GM12874 (cell line): ENCODE data around the gene MRPS27.

Experiments used
- CTCF ChIP-seq: IDR thresholded peaks from 2 replicates; pipeline ENCODE4 v1.5.1; 2011; ENCODE audit warnings: low read depth, mild to moderate bottlenecking, control low read depth, low read length, moderate library complexity; ENCODE audit not compliant: insufficient read depth

Gene MRPS27

GRCh38 chr5:72351376-72351775 lies 31.3 kb upstream of the MRPS27 start:
- no peak for TF ChIP-seq CTCF

DNA sequence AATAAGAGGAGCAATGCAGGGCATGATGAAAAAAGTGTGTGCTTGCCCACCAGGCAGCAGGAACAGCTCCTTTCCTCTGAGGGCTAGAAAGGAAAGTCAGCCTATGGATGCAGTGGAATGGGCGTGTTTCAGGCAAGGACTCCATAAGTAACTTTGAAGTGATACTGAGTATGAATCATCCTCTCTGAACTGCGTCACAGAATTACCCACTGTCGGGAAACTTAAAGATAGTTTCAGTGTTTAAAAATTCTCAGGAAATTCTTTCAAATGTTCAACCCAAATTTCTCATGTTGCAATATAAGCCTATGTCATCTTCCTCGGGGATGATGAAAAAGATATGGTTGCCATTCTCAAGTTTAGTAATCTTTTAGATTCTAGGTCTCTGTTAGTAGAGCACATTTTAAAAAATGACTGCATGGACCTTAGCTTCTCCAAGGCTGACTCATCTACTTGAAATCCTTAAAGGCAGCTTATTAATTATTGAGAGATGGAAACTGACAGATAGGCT lies 27.8 kb upstream of the MRPS27 start:
- TF ChIP-seq CTCF: no peak

- no peak for TF ChIP-seq CTCF
These were observed 26.4 kb upstream of the MRPS27 start for GRCh38 chr5:72346398-72346797.

- no peak for TF ChIP-seq CTCF
These were observed 18.7 kb upstream of the MRPS27 start for GRCh38 chr5:72338689-72339209.

- TF ChIP-seq CTCF: no peak
These were observed 17.1 kb upstream of the MRPS27 start for GRCh38 chr5:72337159-72337558.

DNA sequence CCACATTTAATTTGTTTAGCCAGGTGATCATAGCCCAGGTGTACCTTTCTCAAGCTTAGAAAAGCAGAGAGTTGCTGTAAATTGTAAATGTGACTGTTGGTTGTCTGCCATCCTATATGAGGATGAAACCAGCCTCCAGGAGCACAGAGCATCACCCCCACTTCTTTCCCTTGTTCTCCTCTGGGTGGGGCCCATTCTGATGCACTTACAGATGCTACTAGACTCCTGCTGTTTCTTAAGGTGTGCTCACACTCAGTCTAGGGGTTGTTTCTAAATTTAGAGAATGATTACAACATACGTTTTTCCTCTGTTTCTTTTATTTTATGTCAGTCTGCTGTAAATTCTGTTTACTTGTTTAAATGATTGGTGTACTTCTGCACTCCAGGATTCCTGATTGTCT lies 10.7 kb upstream of the MRPS27 start:
- no peak for TF ChIP-seq CTCF

DNA sequence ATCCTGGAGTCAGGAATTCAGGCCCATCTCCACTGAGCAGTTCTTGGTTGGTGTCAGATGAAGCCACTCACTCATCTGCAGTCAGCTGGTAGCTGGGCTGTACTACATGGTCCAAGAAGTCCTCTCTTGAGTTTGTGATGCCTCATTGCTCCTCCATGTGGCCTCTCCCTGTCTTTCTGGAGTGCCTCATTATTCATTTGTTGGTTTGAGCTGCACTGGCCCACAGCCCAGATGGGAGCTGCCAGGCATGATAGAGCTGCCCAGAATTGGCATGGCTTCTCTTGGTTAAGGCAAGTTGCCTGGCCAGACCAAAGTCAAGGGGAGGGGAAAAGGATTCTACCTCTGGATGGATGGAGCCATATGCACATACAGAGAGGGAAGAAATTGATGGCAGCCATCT lies 8.1 kb upstream of the MRPS27 start:
- no peak for TF ChIP-seq CTCF
